ENCODE data around the gene MBNL1.

DNA sequence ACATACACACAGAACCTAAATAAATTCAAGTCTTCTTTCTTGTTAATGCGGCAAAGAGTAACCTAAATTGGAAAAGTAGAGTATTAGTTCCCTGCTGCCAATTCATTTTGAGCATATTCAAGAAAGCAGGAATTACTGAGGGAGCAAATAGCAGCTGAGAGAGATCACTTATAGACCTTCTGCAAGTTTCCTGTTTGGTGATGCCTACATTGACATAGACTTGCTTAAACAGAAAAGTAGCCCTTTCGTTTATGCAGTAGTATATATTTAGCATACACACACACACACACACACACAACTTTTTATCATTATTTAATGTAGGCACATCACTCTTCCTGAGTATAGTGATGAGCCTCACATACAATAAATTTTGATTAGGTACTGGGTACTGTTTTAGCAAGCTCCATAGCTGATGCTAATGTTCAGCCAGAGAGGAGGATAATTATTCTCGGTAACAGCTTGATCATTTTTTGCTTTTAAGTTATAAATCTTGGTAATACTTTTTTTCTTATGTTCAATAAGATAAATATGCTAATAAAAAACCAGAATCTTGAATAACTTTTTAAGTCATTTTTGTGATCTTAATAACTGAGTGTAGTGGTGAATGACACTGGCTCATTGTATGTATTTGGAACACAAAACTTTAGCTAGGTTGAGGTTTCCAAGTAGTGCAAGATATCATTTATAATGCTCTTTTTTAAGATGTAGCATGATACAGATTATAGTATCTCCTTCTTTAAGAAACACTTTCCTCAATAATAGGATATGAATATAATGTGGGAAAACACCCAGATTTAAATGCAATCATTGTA, 174.7 kb downstream of the MBNL1 start:
- no peak for TF ChIP-seq EZH2 (IDR thresholded peaks at IDR 0.05)
- TF ChIP-seq YY1 (IDR thresholded peaks at IDR 0.05; ENCODE audit: extremely low read depth, insufficient replicate concordance, low read depth, low read length): no peak
- TF ChIP-seq, protein P1, sequence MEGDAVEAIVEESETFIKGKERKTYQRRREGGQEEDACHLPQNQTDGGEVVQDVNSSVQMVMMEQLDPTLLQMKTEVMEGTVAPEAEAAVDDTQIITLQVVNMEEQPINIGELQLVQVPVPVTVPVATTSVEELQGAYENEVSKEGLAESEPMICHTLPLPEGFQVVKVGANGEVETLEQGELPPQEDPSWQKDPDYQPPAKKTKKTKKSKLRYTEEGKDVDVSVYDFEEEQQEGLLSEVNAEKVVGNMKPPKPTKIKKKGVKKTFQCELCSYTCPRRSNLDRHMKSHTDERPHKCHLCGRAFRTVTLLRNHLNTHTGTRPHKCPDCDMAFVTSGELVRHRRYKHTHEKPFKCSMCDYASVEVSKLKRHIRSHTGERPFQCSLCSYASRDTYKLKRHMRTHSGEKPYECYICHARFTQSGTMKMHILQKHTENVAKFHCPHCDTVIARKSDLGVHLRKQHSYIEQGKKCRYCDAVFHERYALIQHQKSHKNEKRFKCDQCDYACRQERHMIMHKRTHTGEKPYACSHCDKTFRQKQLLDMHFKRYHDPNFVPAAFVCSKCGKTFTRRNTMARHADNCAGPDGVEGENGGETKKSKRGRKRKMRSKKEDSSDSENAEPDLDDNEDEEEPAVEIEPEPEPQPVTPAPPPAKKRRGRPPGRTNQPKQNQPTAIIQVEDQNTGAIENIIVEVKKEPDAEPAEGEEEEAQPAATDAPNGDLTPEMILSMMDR (IDR thresholded peaks at IDR 0.05 in 2 of 3, conservative IDR thresholded peaks at IDR 0.05 in 1 of 3; ENCODE audit: borderline replicate concordance in 1 of 3, insufficient read depth in 1 of 3, low read depth in 2 of 3, low read length in 2 of 3): no peak
